H1 (cell line): ENCODE data around the gene DOHH. TPM values are rescaled to one million over a fixed set of nuclear protein-coding genes. Genes with fewer than 3 reads are reported as not detected.

Experiments
- CTCF ChIA-PET: fragments of 300-600 bp; sonication (Branson Sonifier 250); formaldehyde crosslinking; loops from one replicate; lab custom pipeline; 2021; ENCODE audit not compliant: partially characterized antibody; lab: Charles Lee
- POLR2A ChIA-PET: fragments of 300-600 bp; sonication (Branson Sonifier 250); formaldehyde crosslinking; loops from one replicate; lab custom pipeline; 2021; ENCODE audit warnings: inconsistent platforms; ENCODE audit not compliant: partially characterized antibody; lab: Charles Lee
- DNase-seq, 2 experiments: peaks; one replicate each; pipeline versions ENCODE4 v3.0.0 to v3.0.0-alpha.2; 2010 to 2022; ENCODE audit warnings: low spot score in 2 of 2, low read depth in 1 of 2, mixed read lengths in 1 of 2
- FAIRE-seq: peaks from 2 replicates; lab custom pipeline; 2011; peaks lifted over from hg19 to GRCh38; lab: Jason Lieb, UNC
- H2AFZ ChIP-seq: 2 replicates; pipeline ENCODE4 v1.8.1; 2012; ENCODE audit warnings: low read length, inconsistent platforms
- H2AK5ac ChIP-seq: 2 replicates; pipeline ENCODE4 v1.6.1; 2013; ENCODE audit warnings: low read depth, low read length
- H2BK120ac ChIP-seq: replicated peaks from 2 replicates; pipeline ENCODE3; 2013; ENCODE audit warnings: low read depth, low read length, inconsistent platforms
- H2BK12ac ChIP-seq: 2 replicates; pipeline ENCODE4 v1.6.1; 2013; ENCODE audit warnings: low read depth, low read length
- H2BK15ac ChIP-seq: 2 replicates; pipeline ENCODE4 v1.6.1; 2013; ENCODE audit warnings: low read length
- H2BK20ac ChIP-seq: 2 replicates; pipeline ENCODE4 v1.6.1; 2013; ENCODE audit warnings: low read length
- H2BK5ac ChIP-seq: 2 replicates; pipeline ENCODE4 v1.6.1; 2013; ENCODE audit warnings: low read depth, low read length
- H3K14ac ChIP-seq: 2 replicates; pipeline ENCODE4 v1.6.1; 2013; ENCODE audit warnings: inconsistent platforms; ENCODE audit not compliant: insufficient read length
- H3K18ac ChIP-seq: 2 replicates; pipeline ENCODE4 v1.6.1; 2013; ENCODE audit warnings: low read length; ENCODE audit errors: extremely low read depth
- H3K23ac ChIP-seq: 2 replicates; pipeline ENCODE4 v1.6.1; 2013; ENCODE audit warnings: inconsistent platforms; ENCODE audit not compliant: insufficient read length
- H3K23me2 ChIP-seq: 2 replicates; pipeline ENCODE4 v1.6.1; 2013; ENCODE audit warnings: low read depth, low read length
- H3K27ac ChIP-seq: 2 replicates; pipeline ENCODE4 v1.6.1; 2011; ENCODE audit warnings: low read depth, low read length, inconsistent platforms
- H3K27me3 ChIP-seq, 4 experiments: replicated peaks in 1 of 4; 1 replicate in 1 of 4; 2 replicates in 3 of 4; pipeline versions ENCODE4 v1.6.1 to v1.8.1; 2011 to 2013; ENCODE audit warnings: low read length in 3 of 4, mild to moderate bottlenecking in 3 of 4, inconsistent platforms in 2 of 4, mixed read lengths in 2 of 4, moderate library complexity in 1 of 4; ENCODE audit not compliant: control insufficient read depth in 3 of 4, insufficient read depth in 3 of 4; ENCODE audit errors: extremely low read depth in 1 of 4
- H3K36me3 ChIP-seq, 4 experiments: 2 replicates each; pipeline versions ENCODE4 v1.6.1 to v1.8.1; 2011 to 2013; ENCODE audit warnings: mild to moderate bottlenecking in 4 of 4, low read length in 3 of 4, moderate library complexity in 2 of 4, control low read depth in 1 of 4, inconsistent platforms in 1 of 4; ENCODE audit not compliant: insufficient read depth in 4 of 4, control insufficient read depth in 2 of 4
- H3K4ac ChIP-seq: replicated peaks from 2 replicates; pipeline ENCODE3; 2013; ENCODE audit warnings: low read length, low read depth, mixed read lengths, inconsistent platforms; ENCODE audit not compliant: insufficient read length
- H3K4me1 ChIP-seq, 4 experiments: replicated peaks in 1 of 4; 1 replicate in 1 of 4; 2 replicates in 3 of 4; pipeline versions ENCODE4 v1.6.1 to v1.8.1; 2011 to 2013; ENCODE audit warnings: low read length in 3 of 4, inconsistent platforms in 2 of 4, mixed read lengths in 1 of 4; ENCODE audit not compliant: insufficient read depth in 4 of 4, control insufficient read depth in 3 of 4
- H3K4me2 ChIP-seq, 2 experiments: 2 replicates each; pipeline versions ENCODE4 v1.6.1 to v1.8.1; 2011 to 2013; ENCODE audit warnings: low read depth in 2 of 2, low read length in 2 of 2, control low read depth in 1 of 2, inconsistent platforms in 1 of 2, mild to moderate bottlenecking in 1 of 2; ENCODE audit not compliant: insufficient read depth in 1 of 2
- H3K4me3 ChIP-seq, 4 experiments: fragments of 200-600, 300-600 bp in 1 of 4; sonication (generic), shearing (Covaris generic), sonication (Bioruptor Twin) in 1 of 4; 2 replicates each; pipeline versions ENCODE4 v1.5.1 to v1.8.1; 2011 to 2016; ENCODE audit warnings: low read length in 4 of 4, low read depth in 3 of 4, control low read depth in 2 of 4, inconsistent platforms in 2 of 4, mild to moderate bottlenecking in 2 of 4, mixed read lengths in 1 of 4, moderate library complexity in 1 of 4; ENCODE audit not compliant: insufficient read depth in 2 of 4; ENCODE audit errors: extremely low read depth in 1 of 4
- H3K56ac ChIP-seq: replicated peaks from 2 replicates; pipeline ENCODE3; 2013; ENCODE audit warnings: low read depth, mild to moderate bottlenecking, mixed read lengths, low read length, inconsistent platforms; ENCODE audit not compliant: insufficient read length
- H3K79me1 ChIP-seq: 2 replicates; pipeline ENCODE4 v1.6.1; 2013; ENCODE audit warnings: low read depth, low read length, control low read depth
- H3K79me2 ChIP-seq, 2 experiments: 2 replicates each; pipeline versions ENCODE4 v1.6.1 to v1.8.1; 2012 to 2013; ENCODE audit warnings: low read length in 2 of 2, mild to moderate bottlenecking in 2 of 2, inconsistent platforms in 1 of 2; ENCODE audit not compliant: insufficient read depth in 2 of 2, control insufficient read depth in 1 of 2
- H3K9ac ChIP-seq, 4 experiments: replicated peaks in 1 of 4; 1 replicate in 1 of 4; 2 replicates in 3 of 4; pipeline versions ENCODE4 v1.6.1 to v1.8.1; 2011 to 2013; ENCODE audit warnings: low read depth in 3 of 4, low read length in 3 of 4, control low read depth in 2 of 4, mild to moderate bottlenecking in 2 of 4, moderate library complexity in 2 of 4, inconsistent platforms in 1 of 4; ENCODE audit errors: extremely low read depth in 1 of 4
- H3K9me3 ChIP-seq, 2 experiments: 2 replicates each; pipeline versions ENCODE4 v1.6.1 to v1.8.1; 2012 to 2013; ENCODE audit warnings: mild to moderate bottlenecking in 2 of 2, moderate library complexity in 2 of 2, control low read depth in 1 of 2, inconsistent platforms in 1 of 2, low read depth in 1 of 2, low read length in 1 of 2, mixed read lengths in 1 of 2; ENCODE audit not compliant: insufficient read depth in 2 of 2
- H4K20me1 ChIP-seq, 2 experiments: replicated peaks in 1 of 2; 2 replicates each; pipeline versions ENCODE3 to v1.8.1; 2011 to 2013; ENCODE audit warnings: inconsistent platforms in 2 of 2, low read length in 2 of 2, mild to moderate bottlenecking in 1 of 2; ENCODE audit not compliant: insufficient read depth in 2 of 2, control insufficient read depth in 1 of 2
- H4K5ac ChIP-seq: 2 replicates; pipeline ENCODE4 v1.6.1; 2013; ENCODE audit warnings: low read length, low read depth, mixed read lengths, inconsistent platforms; ENCODE audit not compliant: insufficient read length
- H4K8ac ChIP-seq: 2 replicates; pipeline ENCODE4 v1.8.0; 2013; ENCODE audit warnings: mild to moderate bottlenecking, moderate library complexity, low read length, inconsistent platforms; ENCODE audit not compliant: insufficient read depth; ENCODE audit errors: extremely low read depth
- H4K91ac ChIP-seq: replicated peaks from 2 replicates; pipeline ENCODE3; 2013; ENCODE audit warnings: low read length, mixed read lengths, inconsistent platforms; ENCODE audit not compliant: insufficient read length
- RNF2 ChIP-seq: fragments of 200-900, 300-1000 bp; sonication (generic); IDR thresholded peaks from 2 replicates; pipeline ENCODE4 v1.7.1; 2016; ENCODE audit warnings: borderline replicate concordance, low read depth, mild to moderate bottlenecking, antibody characterized with exemption, low read length; ENCODE audit not compliant: poor library complexity, severe bottlenecking; ENCODE audit errors: missing control alignments
- TAF1 ChIP-seq: IDR thresholded peaks from 2 replicates; pipeline ENCODE4 v1.6.1; 2011; ENCODE audit warnings: mild to moderate bottlenecking, low read depth, low read length
- YY1 ChIP-seq: IDR thresholded peaks from 2 replicates; pipeline ENCODE4 v1.6.1; 2011; ENCODE audit warnings: low read depth, mild to moderate bottlenecking, low read length
- WGBS, 2 experiments: shearing (Covaris generic) in 1 of 2; methylation state at CpG; one replicate each; pipeline versions ENCODE4 v1.1.6 to v1.1.7; 2013 to 2015; ENCODE audit warnings: low lambda C conversion rate in 2 of 2, mixed read lengths in 2 of 2, inconsistent platforms in 1 of 2, low coverage in 1 of 2, missing lambda C conversion rate in 1 of 2; ENCODE audit not compliant: insufficient replicate concordance in 2 of 2, insufficient coverage in 1 of 2, insufficient read length in 1 of 2; ENCODE audit errors: extremely low coverage in 1 of 2, missing lambda C conversion rate in 1 of 2; 5-methylcytosine and 5-hydroxymethylcytosine counted together
- polyA plus RNA-seq, 7 experiments: library from polyadenylated mRNA; depleted of rRNA in 3 of 7; stranded (reverse) in 5 of 7; unstranded in 2 of 7; fragments of >200 nt in 5 of 7; fragments of 200-250 nt in 2 of 7; gene quantifications; 1 replicate in 5 of 7; 2 replicates in 1 of 7; 4 replicates in 1 of 7; pipeline versions ENCODE4 v1.2.1 to v1.2.3, GENCODE V29; 2011 to 2013; ENCODE audit warnings: missing spikeins in 2 of 7, mixed read lengths in 2 of 7
- total RNA-seq: library from RNA; stranded (reverse); fragmentation: NEBNext Ultra II Directional; extraction: Animal tissue kit (Norgen Biotek cat#: 25700); gene quantifications from 2 replicates; pipeline ENCODE4 v1.2.1, GENCODE V29; 2021

DOHH gene
- total and polyA plus RNA-seq, 2 of the 8 experiments (the other 6 are each of a cell fraction or from before 2014, with no cell fraction given), result 7.3 to 17.7 TPM

- Histone ChIP-seq H3K4me2 (no peak overlapping the region), H2BK20ac (no peak overlapping the region), H3K23me2 (peaks cover 4% of the 10 kb centered on the region; the same call in 1 of the 2 replicates), H3K4ac (no peak overlapping the region), H2AK5ac (no peak overlapping the region), H3K79me1 (no peaks in the 10 kb centered on the region), H4K8ac (peak overlapping the region; percentile 92; the same call in 1 of the 2 replicates), H2BK15ac (no peak overlapping the region), H2BK120ac (no peak overlapping the region), H2BK5ac (no peak overlapping the region), H3K9me3 (no peaks in the 10 kb centered on the region), H3K4me3 (no peak overlapping the region), H4K20me1 (peaks cover under 1 to 7% of the 10 kb centered on the region in 2 experiments), H3K18ac (no peak overlapping the region), H3K27me3 (peaks cover 2 to 26% (median 20%) of the 10 kb centered on the region in 4 experiments), H3K27ac (no peak overlapping the region), H2BK12ac (no peak overlapping the region), H3K36me3 (no peaks in the 10 kb centered on the region), H2AFZ (no peak overlapping the region), H3K79me2 (no peaks in the 10 kb centered on the region), H3K9ac (no peak overlapping the region), H4K91ac (no peak overlapping the region), H3K4me1 (peaks cover 0 to 22% (median 9%) of the 10 kb centered on the region in 4 experiments; a peak in 6 of 7 replicates), H3K56ac (no peak overlapping the region), H4K5ac (no peak overlapping the region), H3K14ac (no peak overlapping the region), H3K23ac (no peak overlapping the region)
- ChIA-PET CTCF (interaction anchor here (1.0 to 4.8 kb wide), 3 partner anchors 17 to 30 kb away, joined by 3 to 22 read pairs (median 5); no protein-coding TSS in a partner anchor), POLR2A (no interaction called here)
- WGBS, 2 experiments, result 88% methylated on average over 14 of the region's 15 CpGs; no CpG with 5 or more reads in 1 of the 2 experiments
- DNase-seq (no peak), FAIRE-seq (no peak)
- TF ChIP-seq TAF1 (no peak), YY1 (no peak), RNF2 (no peak)
Observed at GRCh38 chr19:3454656-3455392, 45.6 kb downstream of the DOHH start.
